ENCODE data around the gene IL12RB2.

DNA sequence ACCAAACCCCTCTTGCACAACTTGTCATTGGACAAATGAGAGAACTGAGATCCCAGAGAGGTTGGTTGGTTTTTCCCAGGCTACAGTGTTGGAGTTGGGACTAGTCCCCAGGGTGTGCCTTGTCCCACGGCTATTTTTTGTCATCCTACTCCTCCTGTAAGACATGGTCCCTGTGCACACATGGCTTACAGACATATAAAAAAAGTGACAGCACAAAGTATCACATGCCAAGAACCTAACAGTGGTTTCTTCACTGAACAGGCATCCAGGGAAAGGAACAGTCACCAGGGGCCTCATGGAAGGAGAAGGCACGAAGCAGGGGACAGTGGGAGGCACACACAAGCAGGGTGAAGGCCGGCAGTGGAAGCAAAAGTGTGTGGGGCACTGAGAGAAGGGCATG is 86.1 kb downstream of the IL12RB2 start:
- TF ChIP-seq, protein P1, sequence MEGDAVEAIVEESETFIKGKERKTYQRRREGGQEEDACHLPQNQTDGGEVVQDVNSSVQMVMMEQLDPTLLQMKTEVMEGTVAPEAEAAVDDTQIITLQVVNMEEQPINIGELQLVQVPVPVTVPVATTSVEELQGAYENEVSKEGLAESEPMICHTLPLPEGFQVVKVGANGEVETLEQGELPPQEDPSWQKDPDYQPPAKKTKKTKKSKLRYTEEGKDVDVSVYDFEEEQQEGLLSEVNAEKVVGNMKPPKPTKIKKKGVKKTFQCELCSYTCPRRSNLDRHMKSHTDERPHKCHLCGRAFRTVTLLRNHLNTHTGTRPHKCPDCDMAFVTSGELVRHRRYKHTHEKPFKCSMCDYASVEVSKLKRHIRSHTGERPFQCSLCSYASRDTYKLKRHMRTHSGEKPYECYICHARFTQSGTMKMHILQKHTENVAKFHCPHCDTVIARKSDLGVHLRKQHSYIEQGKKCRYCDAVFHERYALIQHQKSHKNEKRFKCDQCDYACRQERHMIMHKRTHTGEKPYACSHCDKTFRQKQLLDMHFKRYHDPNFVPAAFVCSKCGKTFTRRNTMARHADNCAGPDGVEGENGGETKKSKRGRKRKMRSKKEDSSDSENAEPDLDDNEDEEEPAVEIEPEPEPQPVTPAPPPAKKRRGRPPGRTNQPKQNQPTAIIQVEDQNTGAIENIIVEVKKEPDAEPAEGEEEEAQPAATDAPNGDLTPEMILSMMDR (IDR thresholded peaks at IDR 0.05) = no peak
- TF ChIP-seq EZH2phosphoT487 (IDR thresholded peaks at IDR 0.05) = no peak

Measured in neural progenitor cell (in vitro differentiated cells).